ENCODE data around the gene WFDC12.

Gene WFDC12

DNA sequence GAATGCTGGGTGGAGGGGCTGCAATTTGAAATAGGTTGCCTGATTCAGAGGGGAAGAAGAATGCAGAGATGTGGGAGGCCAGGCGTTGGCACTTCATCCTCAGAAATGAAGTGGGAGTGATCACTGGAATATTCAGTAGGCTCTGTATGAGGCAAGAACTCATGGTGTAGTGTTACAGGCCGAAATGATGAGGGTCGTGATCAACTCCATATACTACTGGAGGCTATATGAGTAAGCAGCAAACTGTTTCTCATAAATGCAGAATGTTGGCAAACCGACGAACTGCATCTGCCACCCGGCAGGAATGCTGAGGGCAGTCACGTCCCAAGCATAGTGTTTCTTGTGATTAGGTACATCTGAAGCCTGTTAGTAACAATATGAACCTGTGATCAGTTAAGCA lies 36.0 kb downstream of the WFDC12 start:
- FAIRE-seq: no peak

DNA sequence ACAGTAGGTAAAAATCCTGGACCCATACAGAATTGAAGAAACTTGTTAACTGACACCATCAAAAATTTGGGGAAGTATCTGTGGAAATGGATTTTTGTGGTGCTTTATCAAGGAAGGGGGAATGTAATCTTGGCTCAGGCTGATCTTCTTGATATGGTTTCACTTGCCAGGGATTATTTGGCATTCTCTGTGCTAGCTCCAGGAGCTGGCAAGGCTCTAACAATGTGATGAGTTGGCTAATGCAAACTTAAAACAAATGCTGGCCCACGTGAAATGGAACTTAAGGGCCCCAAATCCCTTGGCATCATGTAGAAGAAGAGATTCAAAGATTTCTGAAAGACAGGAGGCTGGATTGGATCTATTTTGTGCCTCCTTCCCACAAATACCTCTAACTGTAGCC lies 36.5 kb downstream of the WFDC12 start:
- FAIRE-seq: no peak

DNA sequence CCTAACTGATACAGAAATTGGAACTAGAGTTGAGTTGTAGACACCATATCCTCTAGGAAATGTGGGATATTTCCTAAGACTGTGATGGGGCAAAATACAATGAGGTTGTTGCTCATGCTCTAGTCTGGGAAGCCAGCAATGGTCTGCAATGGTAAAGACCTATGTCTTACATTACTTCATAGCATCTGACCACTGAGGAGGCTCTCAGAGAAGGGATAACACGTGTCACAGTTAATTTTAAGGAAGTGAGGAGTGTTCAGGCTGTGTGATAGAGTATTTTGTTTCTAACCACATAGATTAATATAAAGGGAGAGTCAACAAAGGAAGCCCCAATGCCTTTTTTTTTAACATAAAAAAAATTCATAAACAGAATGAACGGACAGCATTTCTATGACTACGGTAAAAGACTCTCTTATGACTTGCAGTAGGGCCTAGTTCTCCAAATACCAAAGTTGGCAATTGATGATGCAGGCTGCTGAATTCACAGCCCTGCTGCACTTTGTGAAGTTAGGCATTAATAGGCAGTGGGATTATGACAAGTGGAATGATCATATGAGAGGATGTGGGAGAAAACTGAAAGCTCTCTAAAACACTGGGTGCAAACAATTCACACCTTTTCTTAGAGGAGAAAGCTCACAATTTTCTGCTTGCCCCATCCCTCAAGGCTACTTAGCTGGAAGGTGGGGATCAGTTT lies 37.0 kb downstream of the WFDC12 start:
- no peak for FAIRE-seq

DNA sequence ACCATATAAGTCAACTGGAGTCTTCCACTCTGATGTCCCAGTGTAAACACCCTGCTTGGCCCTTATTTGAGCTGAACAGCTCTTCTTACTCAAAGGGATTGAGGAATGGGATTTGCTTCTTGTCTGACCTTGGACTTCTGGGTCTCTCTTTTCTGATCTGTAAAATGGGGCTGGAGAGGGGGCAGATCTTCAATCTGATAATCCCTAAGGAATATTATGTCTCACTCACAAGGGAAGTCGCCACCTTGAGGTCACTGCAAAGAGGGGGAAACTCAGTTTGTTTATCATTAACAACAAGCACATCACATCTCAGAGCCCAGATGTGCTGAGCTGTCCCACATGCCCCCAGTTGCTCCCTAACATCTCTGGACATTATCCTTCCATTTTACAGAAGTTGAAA lies 38.4 kb downstream of the WFDC12 start:
- no peak for FAIRE-seq

DNA sequence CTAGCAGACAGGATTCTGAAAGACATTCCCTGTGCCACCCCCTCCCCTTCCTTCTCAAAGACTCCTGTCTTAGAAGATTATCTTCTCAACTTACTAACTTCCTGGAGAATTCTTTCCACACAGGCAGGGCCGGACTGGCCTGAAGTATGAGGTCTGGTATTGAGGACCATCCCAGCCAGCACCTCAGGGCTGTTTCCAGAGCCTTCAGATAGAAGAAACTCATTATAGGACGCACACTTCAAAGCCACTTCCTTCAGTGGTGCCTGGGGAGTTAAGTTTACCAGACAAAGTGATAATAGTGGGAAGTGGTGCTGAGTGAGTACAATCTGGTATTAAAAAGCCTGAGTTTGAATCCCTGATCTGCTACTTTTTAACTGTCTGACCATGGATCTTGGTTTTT lies 39.0 kb downstream of the WFDC12 start:
- FAIRE-seq: no peak

DNA sequence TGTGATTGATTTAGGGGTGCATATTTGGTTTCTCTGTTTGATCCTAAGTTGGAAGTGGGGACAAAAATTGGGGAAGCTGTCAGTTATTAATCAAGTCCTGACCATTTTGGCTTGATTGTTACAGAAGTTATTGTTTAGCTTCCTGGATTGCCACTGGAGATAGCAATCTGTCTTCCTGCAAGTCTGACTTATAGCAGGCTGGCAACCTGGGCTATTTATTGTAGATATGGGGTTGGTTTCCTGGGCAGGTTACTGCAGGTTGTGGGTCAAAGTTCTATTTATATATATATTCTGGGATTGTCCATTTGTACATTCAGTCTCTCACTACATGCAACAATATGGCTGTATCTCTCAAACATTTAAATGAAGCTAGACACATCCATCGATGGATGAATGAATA lies 41.1 kb downstream of the WFDC12 start:
- FAIRE-seq: no peak

DNA sequence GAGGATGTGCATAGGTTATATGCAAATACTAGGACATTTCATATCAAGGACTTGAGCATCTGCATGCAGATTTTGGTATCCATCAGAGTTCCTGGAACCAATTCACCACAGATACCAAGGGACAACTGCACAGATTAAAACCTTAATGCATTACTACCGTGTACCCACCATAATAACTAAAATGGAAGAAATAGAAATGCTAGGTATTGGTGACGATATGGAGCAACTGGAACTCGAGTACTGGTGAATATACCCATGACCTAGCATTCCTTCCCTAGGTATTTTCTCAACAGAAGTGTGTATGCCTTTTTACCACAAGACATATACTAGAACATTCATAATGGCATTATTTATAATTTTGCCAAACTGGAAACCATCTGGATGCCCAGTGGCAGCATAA lies 41.8 kb downstream of the WFDC12 start:
- FAIRE-seq: no peak

DNA sequence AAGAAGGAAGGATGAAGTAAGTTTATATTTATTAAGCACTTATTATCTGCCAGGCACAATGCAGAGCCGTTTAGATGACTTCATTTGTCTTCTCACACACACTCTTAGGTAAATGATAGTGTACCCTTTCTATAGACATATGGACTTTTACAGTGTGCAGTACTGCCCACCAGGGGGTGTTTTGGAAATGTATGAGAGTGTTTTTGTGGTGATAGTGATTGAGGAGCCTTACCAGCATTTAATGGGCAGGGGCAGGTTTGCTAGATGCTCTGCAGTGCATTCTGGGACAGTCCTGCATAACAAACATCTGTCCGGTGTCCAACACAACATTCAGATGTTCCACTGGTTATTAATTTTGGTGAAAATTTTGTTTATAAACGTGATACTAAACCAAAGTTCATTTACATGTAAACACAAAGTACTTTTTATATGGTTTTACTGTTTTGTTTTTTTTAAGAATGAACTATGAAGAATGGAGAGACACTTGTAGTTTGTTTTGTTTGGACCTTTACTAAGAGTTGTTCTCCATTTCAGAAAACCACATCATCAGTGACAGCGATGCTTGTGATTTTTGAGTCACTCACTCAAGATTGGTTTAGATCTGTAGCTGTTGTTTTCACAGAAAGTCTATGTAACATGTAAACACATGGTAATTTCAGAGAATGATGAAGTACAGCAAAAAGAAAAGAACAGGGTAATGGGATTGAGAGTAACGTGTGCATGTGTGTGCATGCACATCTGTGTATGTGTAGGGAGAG lies 43.2 kb downstream of the WFDC12 start:
- no peak for FAIRE-seq

DNA sequence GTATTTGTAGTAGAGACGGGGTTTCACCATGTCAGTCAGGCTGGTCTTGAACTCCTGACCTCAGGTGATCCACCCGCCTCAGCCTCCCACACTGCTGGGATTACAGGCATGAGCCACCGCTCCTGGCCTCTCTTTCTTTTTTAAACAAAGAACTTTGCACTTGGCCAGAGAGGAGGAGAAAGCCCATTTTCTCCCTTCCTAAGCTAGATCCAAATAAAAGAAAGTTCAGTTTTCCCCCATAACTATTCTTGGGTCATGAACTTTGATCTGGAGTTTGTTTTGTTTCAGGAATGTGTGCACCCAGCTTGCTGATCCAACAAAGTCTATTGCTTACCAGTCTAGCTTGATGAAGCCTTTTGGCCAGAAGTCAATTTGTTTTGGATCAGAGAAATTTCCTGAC lies 46.7 kb downstream of the WFDC12 start:
- no peak for FAIRE-seq

All from colon (tissue), 2 donors.